H1 (cell line): ENCODE results near the gene PRMT2. TPM values are rescaled to one million over a fixed set of nuclear protein-coding genes. Genes with fewer than 3 reads are reported as not detected.

Experiments
- CTCF ChIA-PET: fragments of 300-600 bp; sonication (Branson Sonifier 250); formaldehyde crosslinking; loops from one replicate; lab custom pipeline; 2021; ENCODE audit not compliant: partially characterized antibody; lab: Charles Lee
- POLR2A ChIA-PET: fragments of 300-600 bp; sonication (Branson Sonifier 250); formaldehyde crosslinking; loops from one replicate; lab custom pipeline; 2021; ENCODE audit warnings: inconsistent platforms; ENCODE audit not compliant: partially characterized antibody; lab: Charles Lee
- DNase-seq, 2 experiments: peaks; one replicate each; pipeline versions ENCODE4 v3.0.0 to v3.0.0-alpha.2; 2010 to 2022; ENCODE audit warnings: low spot score in 2 of 2, low read depth in 1 of 2, mixed read lengths in 1 of 2
- FAIRE-seq: peaks from 2 replicates; lab custom pipeline; 2011; peaks lifted over from hg19 to GRCh38; lab: Jason Lieb, UNC
- H2AFZ ChIP-seq: 2 replicates; pipeline ENCODE4 v1.8.1; 2012; ENCODE audit warnings: low read length, inconsistent platforms
- H2AK5ac ChIP-seq: 2 replicates; pipeline ENCODE4 v1.6.1; 2013; ENCODE audit warnings: low read depth, low read length
- H2BK120ac ChIP-seq: replicated peaks from 2 replicates; pipeline ENCODE3; 2013; ENCODE audit warnings: low read depth, low read length, inconsistent platforms
- H2BK12ac ChIP-seq: 2 replicates; pipeline ENCODE4 v1.6.1; 2013; ENCODE audit warnings: low read depth, low read length
- H2BK15ac ChIP-seq: 2 replicates; pipeline ENCODE4 v1.6.1; 2013; ENCODE audit warnings: low read length
- H2BK20ac ChIP-seq: 2 replicates; pipeline ENCODE4 v1.6.1; 2013; ENCODE audit warnings: low read length
- H2BK5ac ChIP-seq: 2 replicates; pipeline ENCODE4 v1.6.1; 2013; ENCODE audit warnings: low read depth, low read length
- H3K14ac ChIP-seq: 2 replicates; pipeline ENCODE4 v1.6.1; 2013; ENCODE audit warnings: inconsistent platforms; ENCODE audit not compliant: insufficient read length
- H3K18ac ChIP-seq: 2 replicates; pipeline ENCODE4 v1.6.1; 2013; ENCODE audit warnings: low read length; ENCODE audit errors: extremely low read depth
- H3K23ac ChIP-seq: 2 replicates; pipeline ENCODE4 v1.6.1; 2013; ENCODE audit warnings: inconsistent platforms; ENCODE audit not compliant: insufficient read length
- H3K23me2 ChIP-seq: 2 replicates; pipeline ENCODE4 v1.6.1; 2013; ENCODE audit warnings: low read depth, low read length
- H3K27ac ChIP-seq: 2 replicates; pipeline ENCODE4 v1.6.1; 2011; ENCODE audit warnings: low read depth, low read length, inconsistent platforms
- H3K27me3 ChIP-seq, 4 experiments: replicated peaks in 1 of 4; 1 replicate in 1 of 4; 2 replicates in 3 of 4; pipeline versions ENCODE4 v1.6.1 to v1.8.1; 2011 to 2013; ENCODE audit warnings: low read length in 3 of 4, mild to moderate bottlenecking in 3 of 4, inconsistent platforms in 2 of 4, mixed read lengths in 2 of 4, moderate library complexity in 1 of 4; ENCODE audit not compliant: control insufficient read depth in 3 of 4, insufficient read depth in 3 of 4; ENCODE audit errors: extremely low read depth in 1 of 4
- H3K36me3 ChIP-seq, 4 experiments: 2 replicates each; pipeline versions ENCODE4 v1.6.1 to v1.8.1; 2011 to 2013; ENCODE audit warnings: mild to moderate bottlenecking in 4 of 4, low read length in 3 of 4, moderate library complexity in 2 of 4, control low read depth in 1 of 4, inconsistent platforms in 1 of 4; ENCODE audit not compliant: insufficient read depth in 4 of 4, control insufficient read depth in 2 of 4
- H3K4ac ChIP-seq: replicated peaks from 2 replicates; pipeline ENCODE3; 2013; ENCODE audit warnings: low read length, low read depth, mixed read lengths, inconsistent platforms; ENCODE audit not compliant: insufficient read length
- H3K4me1 ChIP-seq, 4 experiments: replicated peaks in 1 of 4; 1 replicate in 1 of 4; 2 replicates in 3 of 4; pipeline versions ENCODE4 v1.6.1 to v1.8.1; 2011 to 2013; ENCODE audit warnings: low read length in 3 of 4, inconsistent platforms in 2 of 4, mixed read lengths in 1 of 4; ENCODE audit not compliant: insufficient read depth in 4 of 4, control insufficient read depth in 3 of 4
- H3K4me2 ChIP-seq, 2 experiments: 2 replicates each; pipeline versions ENCODE4 v1.6.1 to v1.8.1; 2011 to 2013; ENCODE audit warnings: low read depth in 2 of 2, low read length in 2 of 2, control low read depth in 1 of 2, inconsistent platforms in 1 of 2, mild to moderate bottlenecking in 1 of 2; ENCODE audit not compliant: insufficient read depth in 1 of 2
- H3K4me3 ChIP-seq, 4 experiments: fragments of 200-600, 300-600 bp in 1 of 4; sonication (generic), shearing (Covaris generic), sonication (Bioruptor Twin) in 1 of 4; 2 replicates each; pipeline versions ENCODE4 v1.5.1 to v1.8.1; 2011 to 2016; ENCODE audit warnings: low read length in 4 of 4, low read depth in 3 of 4, control low read depth in 2 of 4, inconsistent platforms in 2 of 4, mild to moderate bottlenecking in 2 of 4, mixed read lengths in 1 of 4, moderate library complexity in 1 of 4; ENCODE audit not compliant: insufficient read depth in 2 of 4; ENCODE audit errors: extremely low read depth in 1 of 4
- H3K56ac ChIP-seq: replicated peaks from 2 replicates; pipeline ENCODE3; 2013; ENCODE audit warnings: low read depth, mild to moderate bottlenecking, mixed read lengths, low read length, inconsistent platforms; ENCODE audit not compliant: insufficient read length
- H3K79me1 ChIP-seq: 2 replicates; pipeline ENCODE4 v1.6.1; 2013; ENCODE audit warnings: low read depth, low read length, control low read depth
- H3K79me2 ChIP-seq, 2 experiments: 2 replicates each; pipeline versions ENCODE4 v1.6.1 to v1.8.1; 2012 to 2013; ENCODE audit warnings: low read length in 2 of 2, mild to moderate bottlenecking in 2 of 2, inconsistent platforms in 1 of 2; ENCODE audit not compliant: insufficient read depth in 2 of 2, control insufficient read depth in 1 of 2
- H3K9ac ChIP-seq, 4 experiments: replicated peaks in 1 of 4; 1 replicate in 1 of 4; 2 replicates in 3 of 4; pipeline versions ENCODE4 v1.6.1 to v1.8.1; 2011 to 2013; ENCODE audit warnings: low read depth in 3 of 4, low read length in 3 of 4, control low read depth in 2 of 4, mild to moderate bottlenecking in 2 of 4, moderate library complexity in 2 of 4, inconsistent platforms in 1 of 4; ENCODE audit errors: extremely low read depth in 1 of 4
- H3K9me3 ChIP-seq, 2 experiments: 2 replicates each; pipeline versions ENCODE4 v1.6.1 to v1.8.1; 2012 to 2013; ENCODE audit warnings: mild to moderate bottlenecking in 2 of 2, moderate library complexity in 2 of 2, control low read depth in 1 of 2, inconsistent platforms in 1 of 2, low read depth in 1 of 2, low read length in 1 of 2, mixed read lengths in 1 of 2; ENCODE audit not compliant: insufficient read depth in 2 of 2
- H4K20me1 ChIP-seq, 2 experiments: replicated peaks in 1 of 2; 2 replicates each; pipeline versions ENCODE3 to v1.8.1; 2011 to 2013; ENCODE audit warnings: inconsistent platforms in 2 of 2, low read length in 2 of 2, mild to moderate bottlenecking in 1 of 2; ENCODE audit not compliant: insufficient read depth in 2 of 2, control insufficient read depth in 1 of 2
- H4K5ac ChIP-seq: 2 replicates; pipeline ENCODE4 v1.6.1; 2013; ENCODE audit warnings: low read length, low read depth, mixed read lengths, inconsistent platforms; ENCODE audit not compliant: insufficient read length
- H4K8ac ChIP-seq: 2 replicates; pipeline ENCODE4 v1.8.0; 2013; ENCODE audit warnings: mild to moderate bottlenecking, moderate library complexity, low read length, inconsistent platforms; ENCODE audit not compliant: insufficient read depth; ENCODE audit errors: extremely low read depth
- H4K91ac ChIP-seq: replicated peaks from 2 replicates; pipeline ENCODE3; 2013; ENCODE audit warnings: low read length, mixed read lengths, inconsistent platforms; ENCODE audit not compliant: insufficient read length
- EP300 ChIP-seq, 2 experiments: IDR thresholded peaks; 1 replicate in 1 of 2; 2 replicates in 1 of 2; pipeline ENCODE4 v1.6.1; 2011 to 2012; ENCODE audit warnings: low read depth in 2 of 2, low read length in 2 of 2, mild to moderate bottlenecking in 2 of 2, borderline replicate concordance in 1 of 2, inconsistent platforms in 1 of 2, moderate library complexity in 1 of 2
- EZH2 ChIP-seq: fragments of 200-600 bp; sonication (generic); IDR thresholded peaks from 2 replicates; pipeline ENCODE4 v1.7.1; 2012; ENCODE audit warnings: low read depth, mild to moderate bottlenecking, moderate library complexity, low read length, inconsistent platforms; ENCODE audit not compliant: severe bottlenecking
- HDAC2 ChIP-seq, 2 experiments: fragments of 300-600 bp in 1 of 2; sonication (generic) in 1 of 2; IDR thresholded peaks; 2 replicates each; pipeline ENCODE4 v1.6.1; 2011 to 2012; ENCODE audit warnings: low read depth in 2 of 2, low read length in 2 of 2, mild to moderate bottlenecking in 2 of 2, moderate library complexity in 2 of 2, borderline replicate concordance in 1 of 2, inconsistent platforms in 1 of 2
- NANOG ChIP-seq: IDR thresholded peaks from 2 replicates; pipeline ENCODE4 v1.6.1; 2011; ENCODE audit warnings: low read length, low read depth, mild to moderate bottlenecking, inconsistent platforms; ENCODE audit not compliant: insufficient read depth, poor library complexity, severe bottlenecking
- PHF8 ChIP-seq: fragments of 200-600 bp; sonication (generic); conservative IDR thresholded peaks from 2 replicates; pipeline ENCODE4 v1.7.1; 2012; ENCODE audit warnings: low read depth, mild to moderate bottlenecking, inconsistent platforms, low read length, moderate library complexity
- SIN3A ChIP-seq, 2 experiments: IDR thresholded peaks in 1 of 2; conservative IDR thresholded peaks in 1 of 2; 2 replicates each; pipeline ENCODE4 v1.6.1; 2011 to 2012; ENCODE audit warnings: low read length in 2 of 2, improper control_type of control experiment in 1 of 2, low read depth in 1 of 2, mild to moderate bottlenecking in 1 of 2
- TAF1 ChIP-seq: IDR thresholded peaks from 2 replicates; pipeline ENCODE4 v1.6.1; 2011; ENCODE audit warnings: mild to moderate bottlenecking, low read depth, low read length
- WGBS, 2 experiments: shearing (Covaris generic) in 1 of 2; methylation state at CpG; one replicate each; pipeline versions ENCODE4 v1.1.6 to v1.1.7; 2013 to 2015; ENCODE audit warnings: low lambda C conversion rate in 2 of 2, mixed read lengths in 2 of 2, inconsistent platforms in 1 of 2, low coverage in 1 of 2, missing lambda C conversion rate in 1 of 2; ENCODE audit not compliant: insufficient replicate concordance in 2 of 2, insufficient coverage in 1 of 2, insufficient read length in 1 of 2; ENCODE audit errors: extremely low coverage in 1 of 2, missing lambda C conversion rate in 1 of 2; 5-methylcytosine and 5-hydroxymethylcytosine counted together
- polyA plus RNA-seq, 7 experiments: library from polyadenylated mRNA; depleted of rRNA in 3 of 7; stranded (reverse) in 5 of 7; unstranded in 2 of 7; fragments of >200 nt in 5 of 7; fragments of 200-250 nt in 2 of 7; gene quantifications; 1 replicate in 5 of 7; 2 replicates in 1 of 7; 4 replicates in 1 of 7; pipeline versions ENCODE4 v1.2.1 to v1.2.3, GENCODE V29; 2011 to 2013; ENCODE audit warnings: missing spikeins in 2 of 7, mixed read lengths in 2 of 7
- total RNA-seq: library from RNA; stranded (reverse); fragmentation: NEBNext Ultra II Directional; extraction: Animal tissue kit (Norgen Biotek cat#: 25700); gene quantifications from 2 replicates; pipeline ENCODE4 v1.2.1, GENCODE V29; 2021
- TF ChIP-seq, protein P1 (sequence below): IDR thresholded peaks from 2 replicates; pipeline ENCODE4 v1.6.1; 2012; ENCODE audit warnings: low read length, inconsistent platforms

The PRMT2 gene
- total and polyA plus RNA-seq, 2 of the 8 experiments (the other 6 are each of a cell fraction or from before 2014, with no cell fraction given), result 45.8 to 59.2 TPM

DNA sequence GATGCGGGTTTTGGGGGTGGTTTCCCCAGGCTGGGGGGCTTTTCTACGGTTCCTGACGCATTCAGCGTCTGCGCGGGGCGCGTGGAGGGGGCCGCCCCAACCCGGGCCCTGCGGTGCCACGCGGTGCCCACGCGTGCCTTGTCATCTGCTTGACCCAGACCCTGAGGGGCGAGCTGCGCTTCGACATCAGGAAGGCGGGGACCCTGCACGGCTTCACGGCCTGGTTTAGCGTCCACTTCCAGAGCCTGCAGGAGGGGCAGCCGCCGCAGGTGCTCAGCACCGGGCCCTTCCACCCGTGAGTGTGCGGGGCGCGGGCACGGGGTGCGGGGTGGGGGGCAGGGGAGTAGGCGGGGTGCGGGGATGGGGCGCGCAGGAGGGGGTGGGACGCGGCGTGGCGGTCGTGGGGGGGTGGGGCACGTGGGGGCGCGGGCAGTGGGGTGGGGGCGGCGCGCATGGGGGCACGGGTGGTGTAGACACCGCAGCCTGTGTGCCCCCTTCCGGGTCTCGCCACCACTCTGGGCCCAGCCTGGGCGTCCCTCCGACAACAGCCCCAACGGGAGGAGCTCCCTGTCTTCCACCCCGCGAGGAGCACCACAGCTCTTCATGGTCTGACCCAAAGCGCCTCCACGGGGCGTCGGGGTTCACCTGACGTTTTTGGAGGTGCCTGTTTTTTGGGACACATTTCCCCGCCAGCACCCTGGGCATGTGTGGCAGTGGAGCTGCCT lies 26.3 kb downstream of the PRMT2 start:
- H3K27ac ChIP-seq, result no peak overlapping the region
- H3K23ac ChIP-seq, result no peak overlapping the region
- H3K4me3 ChIP-seq, result peak overlapping the region in 3 of 4 experiments; percentile 31 to 51 (median 32); a peak in 4 of 8 replicates
- H4K20me1 ChIP-seq, result peaks cover 0 to 5% of the 10 kb centered on the region in 2 experiments
- POLR2A ChIA-PET, result interaction anchor here (1.2 kb wide), 1 partner anchor 26 kb away, joined by 3 read pairs; the partner anchor contains the start of gene PRMT2
- H3K36me3 ChIP-seq, result peaks cover 0 to 5% (median 0%) of the 10 kb centered on the region in 4 experiments; a peak in 2 of 8 replicates
- no peak overlapping the region; the same call in 1 of the 2 replicates for H2BK5ac ChIP-seq
- H2BK15ac ChIP-seq, result no peak overlapping the region
- no peaks in the 10 kb centered on the region for H3K79me2 ChIP-seq
- H3K27me3 ChIP-seq, result peaks cover 0 to 2% (median 0%) of the 10 kb centered on the region in 4 experiments; a peak in 1 of 7 replicates
- no peak overlapping the region for H2BK20ac ChIP-seq
- H2BK120ac ChIP-seq, result no peak overlapping the region
- no peak overlapping the region for H3K14ac ChIP-seq
- CTCF ChIA-PET, result interaction anchor here (0.6 to 1.1 kb wide), 5 partner anchors 8 to 130 kb away, joined by 3 to 5 read pairs (median 3); no protein-coding TSS in a partner anchor
- H3K4ac ChIP-seq, result peak overlapping the region; percentile 21
- H2BK12ac ChIP-seq, result no peak overlapping the region
- H3K56ac ChIP-seq, result no peak overlapping the region
- no peaks in the 10 kb centered on the region; a peak in 1 of 7 replicates for H3K4me1 ChIP-seq
- peak overlapping the region; percentile 60 to 77 for H3K4me2 ChIP-seq
- no peak overlapping the region for H3K9ac ChIP-seq
- peak overlapping the region; percentile 92 for H4K8ac ChIP-seq
- DNase-seq (no peak), FAIRE-seq (no peak)
- no peaks in the 10 kb centered on the region; the same call in 1 of the 2 replicates for H3K79me1 ChIP-seq
- no peaks in the 10 kb centered on the region; the same call in 1 of the 2 replicates for H3K23me2 ChIP-seq
- 58% methylated on average over 34 of the region's 61 CpGs; no CpG with 5 or more reads in 1 of the 2 experiments for WGBS, 2 experiments
- no peak overlapping the region for H4K5ac ChIP-seq
- H2AK5ac ChIP-seq, result no peak overlapping the region
- peak overlapping the region; percentile 51; the same call in 1 of the 2 replicates for H3K18ac ChIP-seq
- H2AFZ ChIP-seq, result peak overlapping the region; percentile 62; the same call in 1 of the 2 replicates
- H3K9me3 ChIP-seq, result no peaks in the 10 kb centered on the region
- H4K91ac ChIP-seq, result no peak overlapping the region
- no peak for TF ChIP-seq PHF8
- no peak for TF ChIP-seq NANOG
- TF ChIP-seq TAF1, result no peak
- no peak for TF ChIP-seq EP300 (IDR thresholded peaks at IDR 0.05; ENCODE audit: borderline replicate concordance in 1 of 2, low read depth in 2 of 2, low read length in 2 of 2)
- no peak for TF ChIP-seq SIN3A (conservative IDR thresholded peaks at IDR 0.05 in 1 of 2, IDR thresholded peaks at IDR 0.05 in 1 of 2; ENCODE audit: low read depth in 1 of 2, low read length in 2 of 2)
- no peak for TF ChIP-seq EZH2
- no peak for TF ChIP-seq HDAC2 (IDR thresholded peaks at IDR 0.05; ENCODE audit: borderline replicate concordance in 1 of 2, low read depth in 2 of 2, low read length in 2 of 2)
- TF ChIP-seq, protein P1, sequence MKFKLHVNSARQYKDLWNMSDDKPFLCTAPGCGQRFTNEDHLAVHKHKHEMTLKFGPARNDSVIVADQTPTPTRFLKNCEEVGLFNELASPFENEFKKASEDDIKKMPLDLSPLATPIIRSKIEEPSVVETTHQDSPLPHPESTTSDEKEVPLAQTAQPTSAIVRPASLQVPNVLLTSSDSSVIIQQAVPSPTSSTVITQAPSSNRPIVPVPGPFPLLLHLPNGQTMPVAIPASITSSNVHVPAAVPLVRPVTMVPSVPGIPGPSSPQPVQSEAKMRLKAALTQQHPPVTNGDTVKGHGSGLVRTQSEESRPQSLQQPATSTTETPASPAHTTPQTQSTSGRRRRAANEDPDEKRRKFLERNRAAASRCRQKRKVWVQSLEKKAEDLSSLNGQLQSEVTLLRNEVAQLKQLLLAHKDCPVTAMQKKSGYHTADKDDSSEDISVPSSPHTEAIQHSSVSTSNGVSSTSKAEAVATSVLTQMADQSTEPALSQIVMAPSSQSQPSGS, result no peak
